Stimulated activated naive B cell treated with anti-CD40 and anti-IgM and Interleukin-4, amounts not matched to agents 10 μg/mL and 1 μg/mL and 100 μg/mL, for 72 hours (primary cell): ENCODE measurements around the gene PROCA1.

Experiments
- ATAC-seq, 2 donors: fragments of 150-1000 bp; cut with Tn5 transposase; replicated peaks; 2 replicates each; pipeline ENCODE4 v1.10.0; 2021; ENCODE audit warnings: moderate library complexity in 1 of 2
- DNase-seq: peaks from one replicate; pipeline ENCODE4 v3.0.0; 2021
- H3K27ac Mint-ChIP-seq: one replicate; pipeline ENCODE4 v1.8.0; 2022; ENCODE audit warnings: mild to moderate bottlenecking, mixed read lengths
- H3K27me3 Mint-ChIP-seq, 2 donors: one replicate each; pipeline ENCODE4 v1.8.0; 2022; ENCODE audit warnings: mixed read lengths in 2 of 2
- H3K36me3 Mint-ChIP-seq, 2 donors: one replicate each; pipeline ENCODE4 v1.8.0; 2022; ENCODE audit warnings: mixed read lengths in 2 of 2, mild to moderate bottlenecking in 1 of 2
- H3K4me1 Mint-ChIP-seq, 2 donors: one replicate each; pipeline ENCODE4 v1.8.0; 2022; ENCODE audit warnings: mixed read lengths in 2 of 2, mild to moderate bottlenecking in 1 of 2
- H3K4me3 Mint-ChIP-seq, 2 donors: one replicate each; pipeline ENCODE4 v1.8.0; 2022; ENCODE audit warnings: mild to moderate bottlenecking in 2 of 2, mixed read lengths in 2 of 2, moderate library complexity in 1 of 2
- H3K9me3 Mint-ChIP-seq, 2 donors: one replicate each; pipeline ENCODE4 v1.8.0; 2022; ENCODE audit warnings: mixed read lengths in 2 of 2, mild to moderate bottlenecking in 1 of 2

PROCA1 gene

GRCh38 chr17:28747801-28748750 is 36.4 kb upstream of the PROCA1 start:
- H3K27me3 Mint-ChIP-seq, result no peaks in the 10 kb centered on the region
- ATAC-seq (no peak), DNase-seq (no peak)
- H3K4me3 Mint-ChIP-seq, result peak overlapping the region; percentile 93 to 95
- H3K9me3 Mint-ChIP-seq, result no peaks in the 10 kb centered on the region
- peaks cover 28 to 63% of the 10 kb centered on the region in 2 donors for H3K4me1 Mint-ChIP-seq
- peak overlapping the region; percentile 86 for H3K27ac Mint-ChIP-seq
- peaks cover 69 to 74% of the 10 kb centered on the region in 2 donors for H3K36me3 Mint-ChIP-seq

GRCh38 chr17:28747051-28747691 is 35.5 kb upstream of the PROCA1 start:
- no peak for DNase-seq
- H3K4me1 Mint-ChIP-seq, result peaks cover 31 to 72% of the 10 kb centered on the region in 2 donors
- H3K9me3 Mint-ChIP-seq, result no peaks in the 10 kb centered on the region
- no peaks in the 10 kb centered on the region for H3K27me3 Mint-ChIP-seq
- no peak for ATAC-seq
- peak overlapping the region; percentile 93 to 95 for H3K4me3 Mint-ChIP-seq
- H3K36me3 Mint-ChIP-seq, result peaks cover 64 to 71% of the 10 kb centered on the region in 2 donors
- H3K27ac Mint-ChIP-seq, result peak overlapping the region; percentile 86

GRCh38 chr17:28746611-28747050 is 34.9 kb upstream of the PROCA1 start:
- peak overlapping the region; percentile 94 for H3K27ac Mint-ChIP-seq
- no peak for ATAC-seq
- H3K36me3 Mint-ChIP-seq, result peaks cover 59 to 71% of the 10 kb centered on the region in 2 donors
- H3K27me3 Mint-ChIP-seq, result no peaks in the 10 kb centered on the region
- H3K9me3 Mint-ChIP-seq, result no peaks in the 10 kb centered on the region
- DNase-seq, result no peak
- peaks cover 36 to 77% of the 10 kb centered on the region in 2 donors for H3K4me1 Mint-ChIP-seq
- peak overlapping the region; percentile 93 to 95 for H3K4me3 Mint-ChIP-seq

- peak overlapping the region; percentile 94 for H3K27ac Mint-ChIP-seq
- peaks cover 43 to 80% of the 10 kb centered on the region in 2 donors for H3K4me1 Mint-ChIP-seq
- DNase-seq (no peak), ATAC-seq (no peak)
- H3K27me3 Mint-ChIP-seq, result no peaks in the 10 kb centered on the region
- peaks cover 60 to 70% of the 10 kb centered on the region in 2 donors for H3K36me3 Mint-ChIP-seq
- H3K4me3 Mint-ChIP-seq, result peak overlapping the region; percentile 93 to 95
- H3K9me3 Mint-ChIP-seq, result no peaks in the 10 kb centered on the region
These were observed 34.2 kb upstream of the PROCA1 start for GRCh38 chr17:28745786-28746411.

- peak overlapping the region; percentile 93 to 95 for H3K4me3 Mint-ChIP-seq
- ATAC-seq, result no peak
- no peak for DNase-seq
- no peaks in the 10 kb centered on the region for H3K27me3 Mint-ChIP-seq
- peaks cover 64 to 72% of the 10 kb centered on the region in 2 donors for H3K36me3 Mint-ChIP-seq
- no peaks in the 10 kb centered on the region for H3K9me3 Mint-ChIP-seq
- H3K4me1 Mint-ChIP-seq, result peaks cover 49 to 85% of the 10 kb centered on the region in 2 donors
- H3K27ac Mint-ChIP-seq, result peak overlapping the region; percentile 94
These were observed 33.5 kb upstream of the PROCA1 start for GRCh38 chr17:28744972-28745785.

GRCh38 chr17:28744104-28744971 is 32.6 kb upstream of the PROCA1 start:
- H3K36me3 Mint-ChIP-seq, result peaks cover 68 to 74% of the 10 kb centered on the region in 2 donors
- DNase-seq (no peak), ATAC-seq (peak; percentile 13 to 33)
- peaks cover 51 to 87% of the 10 kb centered on the region in 2 donors for H3K4me1 Mint-ChIP-seq
- peak overlapping the region; percentile 94 for H3K27ac Mint-ChIP-seq
- H3K27me3 Mint-ChIP-seq, result no peaks in the 10 kb centered on the region
- peaks cover 0 to 2% of the 10 kb centered on the region in 2 donors for H3K9me3 Mint-ChIP-seq
- H3K4me3 Mint-ChIP-seq, result peak overlapping the region; percentile 93 to 95

GRCh38 chr17:28743243-28744103 is 31.8 kb upstream of the PROCA1 start, which contains the start of gene TRAF4:
TSS of gene TRAF4 (plus strand) at chr17:28744011. CDS start at chr17:28744113, 102 bp downstream.
- Mint-ChIP-seq H3K36me3 (peaks cover 60 to 73% of the 10 kb centered on the region in 2 donors), H3K4me3 (peak within 1 kb of the TSS; percentile 93 to 95), H3K4me1 (peaks cover 49 to 87% of the 10 kb centered on the region in 2 donors), H3K9me3 (peaks cover 0 to 3% of the 10 kb centered on the region in 2 donors), H3K27ac (peak within 1 kb of the TSS; percentile 97), H3K27me3 (no peaks in the 10 kb centered on the region)
- DNase-seq, result peak; percentile 92
- ATAC-seq, result peak; percentile 68 to 74

- DNase-seq (peak; percentile 73), ATAC-seq (peak; percentile 20 to 22)
- H3K36me3 Mint-ChIP-seq, result peaks cover 59 to 71% of the 10 kb centered on the region in 2 donors
- H3K9me3 Mint-ChIP-seq, result peaks cover 0 to 4% of the 10 kb centered on the region in 2 donors
- peaks cover 50 to 86% of the 10 kb centered on the region in 2 donors for H3K4me1 Mint-ChIP-seq
- peak overlapping the region; percentile 97 for H3K27ac Mint-ChIP-seq
- no peaks in the 10 kb centered on the region for H3K27me3 Mint-ChIP-seq
- H3K4me3 Mint-ChIP-seq, result peak overlapping the region; percentile 91 to 95
These were observed 30.0 kb upstream of the PROCA1 start for GRCh38 chr17:28741358-28742349.

GRCh38 chr17:28740406-28741357 is 29.0 kb upstream of the PROCA1 start:
- DNase-seq, result no peak
- H3K4me1 Mint-ChIP-seq, result peaks cover 45 to 84% of the 10 kb centered on the region in 2 donors
- H3K9me3 Mint-ChIP-seq, result peaks cover 0 to 4% of the 10 kb centered on the region in 2 donors
- H3K27ac Mint-ChIP-seq, result peak overlapping the region; percentile 97
- peaks cover 54 to 62% of the 10 kb centered on the region in 2 donors for H3K36me3 Mint-ChIP-seq
- H3K4me3 Mint-ChIP-seq, result peak overlapping the region; percentile 91 to 95
- no peak for ATAC-seq
- no peaks in the 10 kb centered on the region for H3K27me3 Mint-ChIP-seq

GRCh38 chr17:28738680-28739384 is 27.1 kb upstream of the PROCA1 start:
- DNase-seq (peak; percentile 91), ATAC-seq (peak; percentile 61 to 62)
- Mint-ChIP-seq H3K27me3 (no peaks in the 10 kb centered on the region), H3K9me3 (peaks cover 0 to 4% of the 10 kb centered on the region in 2 donors), H3K27ac (peak overlapping the region; percentile 98), H3K4me3 (peak overlapping the region; percentile 85), H3K4me1 (peaks cover 59 to 93% of the 10 kb centered on the region in 2 donors), H3K36me3 (peaks cover 53 to 62% of the 10 kb centered on the region in 2 donors)
